HL-60 (cell line): ENCODE data around the gene HS6ST2.

ENCODE experiments used
- DNase-seq, 2 experiments: peaks; one replicate each; pipeline ENCODE4 v3.0.0-alpha.2; 2010 to 2020; ENCODE audit warnings: low read depth in 1 of 2, low spot score in 1 of 2
- H3K27ac ChIP-seq: fragments of 250-450 bp; sonication (Bioruptor Pico); replicated peaks from 2 replicates; pipeline ENCODE4 v1.5.1; 2020; ENCODE audit warnings: mild to moderate bottlenecking, moderate library complexity
- H3K27me3 ChIP-seq: fragments of 250-450 bp; sonication (Bioruptor Pico); 2 replicates; pipeline ENCODE4 v1.5.1; 2021; ENCODE audit warnings: mild to moderate bottlenecking, moderate library complexity; ENCODE audit not compliant: insufficient read depth, poor library complexity, severe bottlenecking
- H3K4me3 ChIP-seq: replicated peaks from 2 replicates; pipeline ENCODE4 v1.5.1; 2011; ENCODE audit warnings: mild to moderate bottlenecking, control low read depth, low read length; ENCODE audit not compliant: insufficient read depth
- GABPA ChIP-seq: IDR thresholded peaks from 2 replicates; pipeline ENCODE4 v1.6.1; 2012; ENCODE audit warnings: low read depth
- POLR2AphosphoS5 ChIP-seq: IDR thresholded peaks from 2 replicates; pipeline ENCODE4 v1.6.1; 2012; ENCODE audit warnings: low read depth
- SPI1 ChIP-seq: IDR thresholded peaks from 2 replicates; pipeline ENCODE4 v1.6.1; 2012; ENCODE audit warnings: low read depth, mild to moderate bottlenecking, borderline replicate concordance
- TF ChIP-seq, protein P1 (sequence below): IDR thresholded peaks from one replicate; pipeline ENCODE4 v1.5.1; 2011; ENCODE audit warnings: low read length, control low read depth, inconsistent platforms; ENCODE audit not compliant: insufficient read depth
- TF ChIP-seq, protein P2 (sequence below): IDR thresholded peaks from 2 replicates; pipeline ENCODE4 v1.6.1; 2012; ENCODE audit warnings: low read depth; ENCODE audit not compliant: insufficient replicate concordance

The HS6ST2 gene

DNA sequence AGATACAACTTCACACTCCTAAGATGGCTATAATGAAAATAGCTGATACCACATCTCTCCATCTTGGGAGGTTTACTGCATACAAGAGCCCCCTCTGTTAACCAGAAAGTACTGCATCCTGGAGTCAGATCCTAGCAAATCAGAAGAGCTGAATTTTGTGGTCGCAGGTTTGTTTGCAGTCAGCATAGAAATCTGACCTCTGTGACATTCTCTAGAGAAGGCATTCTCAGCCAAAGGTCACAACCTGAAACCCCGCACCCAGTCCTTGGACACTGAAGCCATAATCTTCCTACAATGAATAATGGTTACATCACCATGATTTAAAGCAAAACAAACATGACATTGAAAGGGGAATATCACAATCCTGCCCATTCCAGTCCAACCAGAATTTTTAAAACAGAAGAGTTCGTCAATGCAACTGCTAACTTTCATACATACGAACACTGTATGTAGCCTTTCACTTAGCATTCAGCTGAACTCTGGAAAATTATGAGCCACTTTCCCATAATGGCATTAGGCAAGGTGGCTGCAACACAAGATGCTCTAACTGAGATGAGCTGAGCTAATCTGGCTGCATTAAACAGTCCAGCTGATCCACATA, 17.6 kb downstream of the HS6ST2 start:
- Histone ChIP-seq H3K4me3 (no peak overlapping the region), H3K27me3 (no peaks in the 10 kb centered on the region), H3K27ac (no peak overlapping the region)
- TF ChIP-seq GABPA (no peak), POLR2AphosphoS5 (no peak), SPI1 (no peak)
- TF ChIP-seq, protein P1, sequence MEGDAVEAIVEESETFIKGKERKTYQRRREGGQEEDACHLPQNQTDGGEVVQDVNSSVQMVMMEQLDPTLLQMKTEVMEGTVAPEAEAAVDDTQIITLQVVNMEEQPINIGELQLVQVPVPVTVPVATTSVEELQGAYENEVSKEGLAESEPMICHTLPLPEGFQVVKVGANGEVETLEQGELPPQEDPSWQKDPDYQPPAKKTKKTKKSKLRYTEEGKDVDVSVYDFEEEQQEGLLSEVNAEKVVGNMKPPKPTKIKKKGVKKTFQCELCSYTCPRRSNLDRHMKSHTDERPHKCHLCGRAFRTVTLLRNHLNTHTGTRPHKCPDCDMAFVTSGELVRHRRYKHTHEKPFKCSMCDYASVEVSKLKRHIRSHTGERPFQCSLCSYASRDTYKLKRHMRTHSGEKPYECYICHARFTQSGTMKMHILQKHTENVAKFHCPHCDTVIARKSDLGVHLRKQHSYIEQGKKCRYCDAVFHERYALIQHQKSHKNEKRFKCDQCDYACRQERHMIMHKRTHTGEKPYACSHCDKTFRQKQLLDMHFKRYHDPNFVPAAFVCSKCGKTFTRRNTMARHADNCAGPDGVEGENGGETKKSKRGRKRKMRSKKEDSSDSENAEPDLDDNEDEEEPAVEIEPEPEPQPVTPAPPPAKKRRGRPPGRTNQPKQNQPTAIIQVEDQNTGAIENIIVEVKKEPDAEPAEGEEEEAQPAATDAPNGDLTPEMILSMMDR = no peak
- TF ChIP-seq, protein P2, sequence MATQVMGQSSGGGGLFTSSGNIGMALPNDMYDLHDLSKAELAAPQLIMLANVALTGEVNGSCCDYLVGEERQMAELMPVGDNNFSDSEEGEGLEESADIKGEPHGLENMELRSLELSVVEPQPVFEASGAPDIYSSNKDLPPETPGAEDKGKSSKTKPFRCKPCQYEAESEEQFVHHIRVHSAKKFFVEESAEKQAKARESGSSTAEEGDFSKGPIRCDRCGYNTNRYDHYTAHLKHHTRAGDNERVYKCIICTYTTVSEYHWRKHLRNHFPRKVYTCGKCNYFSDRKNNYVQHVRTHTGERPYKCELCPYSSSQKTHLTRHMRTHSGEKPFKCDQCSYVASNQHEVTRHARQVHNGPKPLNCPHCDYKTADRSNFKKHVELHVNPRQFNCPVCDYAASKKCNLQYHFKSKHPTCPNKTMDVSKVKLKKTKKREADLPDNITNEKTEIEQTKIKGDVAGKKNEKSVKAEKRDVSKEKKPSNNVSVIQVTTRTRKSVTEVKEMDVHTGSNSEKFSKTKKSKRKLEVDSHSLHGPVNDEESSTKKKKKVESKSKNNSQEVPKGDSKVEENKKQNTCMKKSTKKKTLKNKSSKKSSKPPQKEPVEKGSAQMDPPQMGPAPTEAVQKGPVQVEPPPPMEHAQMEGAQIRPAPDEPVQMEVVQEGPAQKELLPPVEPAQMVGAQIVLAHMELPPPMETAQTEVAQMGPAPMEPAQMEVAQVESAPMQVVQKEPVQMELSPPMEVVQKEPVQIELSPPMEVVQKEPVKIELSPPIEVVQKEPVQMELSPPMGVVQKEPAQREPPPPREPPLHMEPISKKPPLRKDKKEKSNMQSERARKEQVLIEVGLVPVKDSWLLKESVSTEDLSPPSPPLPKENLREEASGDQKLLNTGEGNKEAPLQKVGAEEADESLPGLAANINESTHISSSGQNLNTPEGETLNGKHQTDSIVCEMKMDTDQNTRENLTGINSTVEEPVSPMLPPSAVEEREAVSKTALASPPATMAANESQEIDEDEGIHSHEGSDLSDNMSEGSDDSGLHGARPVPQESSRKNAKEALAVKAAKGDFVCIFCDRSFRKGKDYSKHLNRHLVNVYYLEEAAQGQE = no peak
- no peak for DNase-seq

DNA sequence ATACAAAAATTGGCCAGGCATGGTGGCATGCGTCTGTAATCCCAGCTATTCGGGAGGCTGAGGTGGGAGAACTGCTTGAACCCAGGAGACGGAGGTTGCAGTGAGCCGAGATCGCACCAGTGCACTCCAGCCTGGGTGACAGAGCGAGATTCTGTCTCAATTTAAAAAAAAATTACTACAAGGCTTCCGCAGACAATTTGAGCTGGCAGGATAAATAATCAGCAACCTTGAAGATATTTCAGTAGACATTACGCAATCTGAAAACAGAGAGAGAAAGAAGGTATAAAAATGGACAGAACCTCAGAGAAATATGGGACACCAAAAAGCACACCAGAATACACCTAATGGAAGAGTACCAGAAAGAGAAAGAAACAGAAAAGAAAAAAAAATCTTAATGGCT, 25.3 kb downstream of the HS6ST2 start:
- Histone ChIP-seq H3K27ac (no peak overlapping the region), H3K4me3 (no peak overlapping the region), H3K27me3 (no peaks in the 10 kb centered on the region)
- no peak for DNase-seq
- TF ChIP-seq GABPA (no peak), POLR2AphosphoS5 (no peak), SPI1 (no peak)
- TF ChIP-seq, protein P1 = no peak
- TF ChIP-seq, protein P2 = no peak

DNA sequence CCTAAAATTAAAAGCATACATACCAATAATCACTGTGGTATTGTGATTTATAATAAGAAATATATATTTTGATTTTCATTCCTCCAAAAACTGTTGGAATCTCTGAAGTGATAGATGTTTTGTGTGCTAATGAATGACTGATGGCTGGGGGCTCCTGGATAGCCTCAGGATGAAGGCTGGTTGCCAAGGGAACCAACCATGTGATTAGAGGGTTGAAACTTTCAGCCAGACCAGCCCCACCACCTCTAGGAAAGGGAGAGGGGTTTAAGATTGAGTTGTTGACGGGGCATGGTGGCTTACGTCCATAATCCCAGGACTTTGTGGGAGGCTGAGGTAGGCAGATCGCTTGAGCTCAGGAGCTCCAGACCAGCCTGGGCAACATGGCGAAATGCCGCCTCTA, 34.0 kb downstream of the HS6ST2 start:
- DNase-seq = no peak
- Histone ChIP-seq H3K4me3 (no peak overlapping the region), H3K27ac (no peak overlapping the region), H3K27me3 (no peaks in the 10 kb centered on the region)
- no peak for TF ChIP-seq GABPA
- no peak for TF ChIP-seq SPI1
- no peak for TF ChIP-seq POLR2AphosphoS5
- TF ChIP-seq, protein P1 = no peak
- TF ChIP-seq, protein P2 = no peak
